Tibial nerve (tissue), 4 donors: ENCODE measurements around the gene RPL7L1.

Experiments
- CTCF ChIP-seq, 5 experiments: fragments of 200-600 bp in 3 of 5; fragments of 450-650 bp in 2 of 5; sonication (generic) in 3 of 5; IDR thresholded peaks; one replicate each; pipeline ENCODE4 v1.5.1; 2016 to 2019; ENCODE audit warnings: antibody characterized with exemption in 5 of 5, mild to moderate bottlenecking in 3 of 5, moderate library complexity in 2 of 5
- EP300 ChIP-seq, 2 donors: sonication (generic); formaldehyde crosslinking; IDR thresholded peaks; one replicate each; pipeline ENCODE4 v1.6.1; 2017; ENCODE audit warnings: antibody characterized with exemption in 2 of 2, mild to moderate bottlenecking in 1 of 2
- POLR2A ChIP-seq, 2 donors: fragments of 450-650 bp; IDR thresholded peaks; one replicate each; pipeline ENCODE4 v1.6.1; 2017; ENCODE audit warnings: antibody characterized with exemption in 2 of 2, mild to moderate bottlenecking in 2 of 2, moderate library complexity in 2 of 2

- TF ChIP-seq POLR2A (IDR thresholded peaks at IDR 0.05) (peak; percentile 64 to 67), CTCF (IDR thresholded peaks at IDR 0.05) (peak in 3 of 5 experiments; percentile 9 to 71 (median 65)), EP300 (IDR thresholded peaks at IDR 0.05) (peak in 1 of 2 donors; percentile 90)
Measured at GRCh38 chr6:42879372-42880239, at the start of gene RPL7L1.
